ENCODE results near the gene ARHGAP15.

Gene ARHGAP15

GRCh38 chr2:143417428-143417827 is 288.2 kb downstream of the ARHGAP15 start:
- Histone ChIP-seq H3K4me2 (no peak overlapping the region), H3K9ac (no peak overlapping the region), H3K4me3 (IDR thresholded peaks at IDR 0.05; ENCODE audit: insufficient read depth, low read depth, low read length) (no peak overlapping the region), H3K27me3 (ENCODE audit: insufficient read depth, low read depth) (no peaks in the 10 kb centered on the region), H3K36me3 (ENCODE audit: insufficient read depth) (no peaks in the 10 kb centered on the region), H2AFZ (ENCODE audit: low read depth) (no peak overlapping the region), H3K4me1 (ENCODE audit: low read depth, poor library complexity, severe bottlenecking) (no peaks in the 10 kb centered on the region), H3K79me2 (ENCODE audit: insufficient read depth, low read depth) (no peaks in the 10 kb centered on the region), H4K20me1 (ENCODE audit: insufficient read depth) (no peaks in the 10 kb centered on the region), H3K27ac (no peak overlapping the region)
- no peak for TF ChIP-seq CTCF (conservative IDR thresholded peaks at IDR 0.05; ENCODE audit: low read depth, low read length)

GRCh38 chr2:143420313-143420712 is 291.1 kb downstream of the ARHGAP15 start:
- Histone ChIP-seq H4K20me1 (ENCODE audit: insufficient read depth) (no peaks in the 10 kb centered on the region), H2AFZ (ENCODE audit: low read depth) (no peak overlapping the region)

GRCh38 chr2:143422681-143423080 is 293.5 kb downstream of the ARHGAP15 start:
- H4K20me1 ChIP-seq (ENCODE audit: insufficient read depth) = no peaks in the 10 kb centered on the region
- H3K9ac ChIP-seq = no peak overlapping the region
- H3K4me2 ChIP-seq = no peak overlapping the region
- no peaks in the 10 kb centered on the region for H3K27me3 ChIP-seq (ENCODE audit: insufficient read depth, low read depth)
- no peaks in the 10 kb centered on the region for H3K36me3 ChIP-seq (ENCODE audit: insufficient read depth)
- H3K27ac ChIP-seq = no peak overlapping the region
- no peak for TF ChIP-seq CTCF (conservative IDR thresholded peaks at IDR 0.05; ENCODE audit: low read depth, low read length)
- H3K79me2 ChIP-seq (ENCODE audit: insufficient read depth, low read depth) = no peaks in the 10 kb centered on the region
- H3K4me3 ChIP-seq (IDR thresholded peaks at IDR 0.05; ENCODE audit: insufficient read depth, low read depth, low read length) = no peak overlapping the region
- H2AFZ ChIP-seq (ENCODE audit: low read depth) = no peak overlapping the region
- H3K4me1 ChIP-seq (ENCODE audit: low read depth, poor library complexity, severe bottlenecking) = no peaks in the 10 kb centered on the region

More at GRCh38 chr2:143420313-143420712, 291.1 kb downstream of the ARHGAP15 start:
- no peak overlapping the region for H3K4me2 ChIP-seq
- no peak for TF ChIP-seq CTCF (conservative IDR thresholded peaks at IDR 0.05; ENCODE audit: low read depth, low read length)
- no peak overlapping the region for H3K27ac ChIP-seq
- no peaks in the 10 kb centered on the region for H3K4me1 ChIP-seq (ENCODE audit: low read depth, poor library complexity, severe bottlenecking)
- no peak overlapping the region for H3K9ac ChIP-seq
- no peaks in the 10 kb centered on the region for H3K36me3 ChIP-seq (ENCODE audit: insufficient read depth)
- H3K4me3 ChIP-seq (IDR thresholded peaks at IDR 0.05; ENCODE audit: insufficient read depth, low read depth, low read length) = no peak overlapping the region
- no peaks in the 10 kb centered on the region for H3K79me2 ChIP-seq (ENCODE audit: insufficient read depth, low read depth)
- H3K27me3 ChIP-seq (ENCODE audit: insufficient read depth, low read depth) = no peaks in the 10 kb centered on the region

GRCh38 chr2:143425896-143426295 is 296.7 kb downstream of the ARHGAP15 start:
- no peak overlapping the region for H3K4me2 ChIP-seq
- H3K4me3 ChIP-seq (IDR thresholded peaks at IDR 0.05; ENCODE audit: insufficient read depth, low read depth, low read length) = no peak overlapping the region
- no peaks in the 10 kb centered on the region for H3K27me3 ChIP-seq (ENCODE audit: insufficient read depth, low read depth)
- no peaks in the 10 kb centered on the region for H3K36me3 ChIP-seq (ENCODE audit: insufficient read depth)
- H3K4me1 ChIP-seq (ENCODE audit: low read depth, poor library complexity, severe bottlenecking) = no peaks in the 10 kb centered on the region
- H4K20me1 ChIP-seq (ENCODE audit: insufficient read depth) = no peaks in the 10 kb centered on the region
- no peak overlapping the region for H2AFZ ChIP-seq (ENCODE audit: low read depth)
- TF ChIP-seq CTCF (conservative IDR thresholded peaks at IDR 0.05; ENCODE audit: low read depth, low read length) = no peak
- no peak overlapping the region for H3K27ac ChIP-seq
- no peak overlapping the region for H3K9ac ChIP-seq
- no peaks in the 10 kb centered on the region for H3K79me2 ChIP-seq (ENCODE audit: insufficient read depth, low read depth)

Data from KMS-11 (cell line).